Measurements from ENCODE around the gene GMPR.

Gene GMPR

GRCh38 chr6:16277101-16277981 is 39.0 kb downstream of the GMPR start:
- Histone ChIP-seq H3K36me3 (ENCODE audit: insufficient read depth, low read length) (no peaks in the 10 kb centered on the region), H3K4me1 (ENCODE audit: insufficient read depth, low read length) (peaks cover 8% of the 10 kb centered on the region; the same call in 1 of the 2 replicates), H3K9me3 (ENCODE audit: insufficient read depth, low read depth, low read length) (no peaks in the 10 kb centered on the region), H3K27ac (ENCODE audit: low read depth, low read length) (no peak overlapping the region), H3K27me3 (ENCODE audit: insufficient read depth, low read length) (no peaks in the 10 kb centered on the region), H3K4me3 (ENCODE audit: low read length) (no peak overlapping the region), H3K9ac (ENCODE audit: low read depth, low read length) (no peak overlapping the region)
- 47% methylated on average over 13 of the region's 18 CpGs for WGBS

GRCh38 chr6:16278048-16278724 is 39.8 kb downstream of the GMPR start:
- Histone ChIP-seq H3K27ac (ENCODE audit: low read depth, low read length) (no peak overlapping the region), H3K4me3 (ENCODE audit: low read length) (no peak overlapping the region), H3K27me3 (ENCODE audit: insufficient read depth, low read length) (no peaks in the 10 kb centered on the region), H3K9me3 (ENCODE audit: insufficient read depth, low read depth, low read length) (no peaks in the 10 kb centered on the region), H3K4me1 (ENCODE audit: insufficient read depth, low read length) (peaks cover 8% of the 10 kb centered on the region; the same call in 1 of the 2 replicates), H3K9ac (ENCODE audit: low read depth, low read length) (no peak overlapping the region), H3K36me3 (ENCODE audit: insufficient read depth, low read length) (no peaks in the 10 kb centered on the region)
- WGBS: 88% methylated on average over 10 of the region's 10 CpGs

- H3K36me3 ChIP-seq (ENCODE audit: insufficient read depth, low read length): no peaks in the 10 kb centered on the region
- WGBS: 90% methylated on average over 9 of the region's 9 CpGs
- no peak overlapping the region for H3K4me3 ChIP-seq (ENCODE audit: low read length)
- peaks cover 8% of the 10 kb centered on the region; the same call in 1 of the 2 replicates for H3K4me1 ChIP-seq (ENCODE audit: insufficient read depth, low read length)
- H3K9me3 ChIP-seq (ENCODE audit: insufficient read depth, low read depth, low read length): no peaks in the 10 kb centered on the region
- H3K9ac ChIP-seq (ENCODE audit: low read depth, low read length): no peak overlapping the region
- no peak overlapping the region for H3K27ac ChIP-seq (ENCODE audit: low read depth, low read length)
- no peaks in the 10 kb centered on the region for H3K27me3 ChIP-seq (ENCODE audit: insufficient read depth, low read length)
Measured at GRCh38 chr6:16278750-16279149, 40.4 kb downstream of the GMPR start.

- Histone ChIP-seq H3K36me3 (ENCODE audit: insufficient read depth, low read length) (no peaks in the 10 kb centered on the region), H3K9ac (ENCODE audit: low read depth, low read length) (no peak overlapping the region), H3K4me1 (ENCODE audit: insufficient read depth, low read length) (peaks cover 8% of the 10 kb centered on the region; the same call in 1 of the 2 replicates), H3K27me3 (ENCODE audit: insufficient read depth, low read length) (no peaks in the 10 kb centered on the region), H3K4me3 (ENCODE audit: low read length) (no peak overlapping the region), H3K9me3 (ENCODE audit: insufficient read depth, low read depth, low read length) (no peaks in the 10 kb centered on the region), H3K27ac (ENCODE audit: low read depth, low read length) (no peak overlapping the region)
- WGBS: 92% methylated on average over 5 of the region's 5 CpGs
Measured at GRCh38 chr6:16279243-16279642, 40.9 kb downstream of the GMPR start.

- 97% methylated on average over 4 of the region's 4 CpGs for WGBS
Measured at GRCh38 chr6:16282370-16282769, 44.0 kb downstream of the GMPR start.

GRCh38 chr6:16284472-16284871 is 46.1 kb downstream of the GMPR start:
- no peaks in the 10 kb centered on the region for H3K9me3 ChIP-seq (ENCODE audit: insufficient read depth, low read depth, low read length)
- no peak overlapping the region for H3K4me3 ChIP-seq (ENCODE audit: low read length)
- H3K36me3 ChIP-seq (ENCODE audit: insufficient read depth, low read length): no peaks in the 10 kb centered on the region
- H3K9ac ChIP-seq (ENCODE audit: low read depth, low read length): no peak overlapping the region
- WGBS: 93% methylated on average over 14 of the region's 14 CpGs
- H3K27me3 ChIP-seq (ENCODE audit: insufficient read depth, low read length): no peaks in the 10 kb centered on the region
- H3K4me1 ChIP-seq (ENCODE audit: insufficient read depth, low read length): no peaks in the 10 kb centered on the region; the same call in 1 of the 2 replicates
- H3K27ac ChIP-seq (ENCODE audit: low read depth, low read length): no peak overlapping the region

More at GRCh38 chr6:16282370-16282769, 44.0 kb downstream of the GMPR start:
- Histone ChIP-seq H3K9ac (ENCODE audit: low read depth, low read length) (no peak overlapping the region), H3K27me3 (ENCODE audit: insufficient read depth, low read length) (no peaks in the 10 kb centered on the region), H3K4me3 (ENCODE audit: low read length) (no peak overlapping the region), H3K4me1 (ENCODE audit: insufficient read depth, low read length) (peaks cover 6% of the 10 kb centered on the region), H3K9me3 (ENCODE audit: insufficient read depth, low read depth, low read length) (no peaks in the 10 kb centered on the region), H3K27ac (ENCODE audit: low read depth, low read length) (no peak overlapping the region), H3K36me3 (ENCODE audit: insufficient read depth, low read length) (no peaks in the 10 kb centered on the region)

- Histone ChIP-seq H3K27me3 (ENCODE audit: insufficient read depth, low read length) (no peaks in the 10 kb centered on the region), H3K9ac (ENCODE audit: low read depth, low read length) (no peak overlapping the region), H3K4me3 (ENCODE audit: low read length) (no peak overlapping the region), H3K9me3 (ENCODE audit: insufficient read depth, low read depth, low read length) (no peaks in the 10 kb centered on the region), H3K4me1 (ENCODE audit: insufficient read depth, low read length) (peaks cover under 1% of the 10 kb centered on the region; the same call in 1 of the 2 replicates), H3K36me3 (ENCODE audit: insufficient read depth, low read length) (no peaks in the 10 kb centered on the region), H3K27ac (ENCODE audit: low read depth, low read length) (no peak overlapping the region)
- WGBS: 87% methylated on average over 9 of the region's 11 CpGs
Measured at GRCh38 chr6:16285467-16286150, 47.2 kb downstream of the GMPR start.

- Histone ChIP-seq H3K9me3 (ENCODE audit: insufficient read depth, low read depth, low read length) (no peaks in the 10 kb centered on the region), H3K4me1 (ENCODE audit: insufficient read depth, low read length) (peaks cover 2% of the 10 kb centered on the region; the same call in 1 of the 2 replicates), H3K27ac (ENCODE audit: low read depth, low read length) (no peak overlapping the region), H3K9ac (ENCODE audit: low read depth, low read length) (no peak overlapping the region), H3K27me3 (ENCODE audit: insufficient read depth, low read length) (no peaks in the 10 kb centered on the region), H3K36me3 (ENCODE audit: insufficient read depth, low read length) (no peaks in the 10 kb centered on the region), H3K4me3 (ENCODE audit: low read length) (peak overlapping the region; percentile 21; the same call in 1 of the 2 replicates)
- WGBS: 47% methylated on average over 13 of the region's 15 CpGs
Measured at GRCh38 chr6:16286151-16286522, 47.8 kb downstream of the GMPR start.

- Histone ChIP-seq H3K36me3 (ENCODE audit: insufficient read depth, low read length) (no peaks in the 10 kb centered on the region), H3K4me1 (ENCODE audit: insufficient read depth, low read length) (peaks cover 2% of the 10 kb centered on the region; the same call in 1 of the 2 replicates), H3K9me3 (ENCODE audit: insufficient read depth, low read depth, low read length) (no peaks in the 10 kb centered on the region), H3K9ac (ENCODE audit: low read depth, low read length) (no peak overlapping the region), H3K27ac (ENCODE audit: low read depth, low read length) (no peak overlapping the region), H3K27me3 (ENCODE audit: insufficient read depth, low read length) (no peaks in the 10 kb centered on the region), H3K4me3 (ENCODE audit: low read length) (no peak overlapping the region)
- WGBS: 93% methylated on average over 26 of the region's 26 CpGs
Measured at GRCh38 chr6:16288163-16288562, 49.8 kb downstream of the GMPR start.

- H3K27ac ChIP-seq (ENCODE audit: low read depth, low read length): no peak overlapping the region
- 94% methylated on average over 6 of the region's 6 CpGs for WGBS
Measured at GRCh38 chr6:16291739-16292138, 53.4 kb downstream of the GMPR start.

GRCh38 chr6:16292432-16292831 is 54.0 kb downstream of the GMPR start:
- no peaks in the 10 kb centered on the region for H3K9me3 ChIP-seq (ENCODE audit: insufficient read depth, low read depth, low read length)
- WGBS: 91% methylated on average over 5 of the region's 5 CpGs
- H3K9ac ChIP-seq (ENCODE audit: low read depth, low read length): no peak overlapping the region
- H3K36me3 ChIP-seq (ENCODE audit: insufficient read depth, low read length): no peaks in the 10 kb centered on the region
- no peak overlapping the region for H3K4me3 ChIP-seq (ENCODE audit: low read length)
- no peaks in the 10 kb centered on the region for H3K27me3 ChIP-seq (ENCODE audit: insufficient read depth, low read length)
- H3K27ac ChIP-seq (ENCODE audit: low read depth, low read length): no peak overlapping the region
- 0 out of 2 replicates have a peak, but pooled peaks cover 2% of the 10 kb centered on the region for H3K4me1 ChIP-seq (ENCODE audit: insufficient read depth, low read length)

More at GRCh38 chr6:16291739-16292138, 53.4 kb downstream of the GMPR start:
- Histone ChIP-seq H3K27me3 (ENCODE audit: insufficient read depth, low read length) (no peaks in the 10 kb centered on the region), H3K9ac (ENCODE audit: low read depth, low read length) (no peak overlapping the region), H3K4me1 (ENCODE audit: insufficient read depth, low read length) (0 out of 2 replicates have a peak, but pooled peaks cover 2% of the 10 kb centered on the region), H3K4me3 (ENCODE audit: low read length) (no peak overlapping the region), H3K36me3 (ENCODE audit: insufficient read depth, low read length) (no peaks in the 10 kb centered on the region), H3K9me3 (ENCODE audit: insufficient read depth, low read depth, low read length) (no peaks in the 10 kb centered on the region)

All from HUES64 (cell line).